HEK293 (cell line): ENCODE data around the gene FIG4.

Experiments used
- CTCF ChIA-PET: fragments of 350-600 bp; formaldehyde crosslinking; extraction: SDS; loops from one replicate; lab custom pipeline; 2021; ENCODE audit warnings: antibody characterized with exemption; lab: Yijun Ruan, JAX
- POLR2A ChIA-PET: fragments of 300-600 bp; formaldehyde crosslinking; extraction: SDS; loops from one replicate; lab custom pipeline; 2020; ENCODE audit warnings: antibody characterized with exemption, inconsistent platforms; lab: Yijun Ruan, JAX
- H3K27ac ChIP-seq: fragments of 200-500 bp; sonication (Bioruptor generic); 2 replicates; pipeline ENCODE4 v1.5.1; 2014; ENCODE audit warnings: low read depth, low read length, control low read depth, inconsistent platforms; ENCODE audit errors: extremely low read depth
- H3K36me3 ChIP-seq, 2 experiments: fragments of 200-500 bp in 1 of 2; sonication (Bioruptor generic) in 1 of 2; 1 replicate in 1 of 2; 2 replicates in 1 of 2; pipeline ENCODE4 v1.5.1; 2014 to 2017; ENCODE audit warnings: inconsistent platforms in 2 of 2, low read length in 2 of 2; ENCODE audit not compliant: control insufficient read depth in 2 of 2, insufficient read depth in 1 of 2
- H3K4me1 ChIP-seq: fragments of 200-500 bp; sonication (Bioruptor generic); 2 replicates; pipeline ENCODE4 v1.5.1; 2014; ENCODE audit warnings: mild to moderate bottlenecking, low read length, inconsistent platforms; ENCODE audit not compliant: control insufficient read depth, insufficient read depth
- H3K4me3 ChIP-seq: 2 replicates; pipeline ENCODE4 v1.5.1; 2011; ENCODE audit warnings: low read depth, mild to moderate bottlenecking, control low read depth, low read length, moderate library complexity
- H3K9me3 ChIP-seq: fragments of 200-500 bp; sonication (Bioruptor generic); 2 replicates; pipeline ENCODE4 v1.5.1; 2014; ENCODE audit warnings: low read depth, low read length, inconsistent platforms; ENCODE audit not compliant: control insufficient read depth, insufficient read depth
- EGR2 ChIP-seq: fragments of 450-650 bp; formaldehyde crosslinking; IDR thresholded peaks from 2 replicates; pipeline ENCODE4 v1.5.1; 2016; ENCODE audit warnings: low read depth, missing biosample characterization, missing genetic modification characterization
- HOXD13 ChIP-seq: sonication (generic); formaldehyde crosslinking; IDR thresholded peaks from 2 replicates; pipeline ENCODE4 v1.8.0; 2022; ENCODE audit warnings: missing genetic modification reagents, borderline replicate concordance
- KLF10 ChIP-seq: fragments of 450-650 bp; IDR thresholded peaks from 2 replicates; pipeline ENCODE4 v1.5.1; 2018; ENCODE audit warnings: missing biosample characterization, mild to moderate bottlenecking, missing genetic modification characterization
- MEIS1 ChIP-seq: sonication (generic); formaldehyde crosslinking; IDR thresholded peaks from 2 replicates; pipeline ENCODE4 v1.8.1; 2022; ENCODE audit warnings: missing genetic modification reagents, mild to moderate bottlenecking, borderline replicate concordance
- SCRT1 ChIP-seq: fragments of 450-650 bp; formaldehyde crosslinking; IDR thresholded peaks from 2 replicates; pipeline ENCODE4 v1.5.1; 2016; ENCODE audit warnings: missing biosample characterization, missing genetic modification characterization, borderline replicate concordance
- ZBTB11 ChIP-seq: fragments of 450-650 bp; formaldehyde crosslinking; conservative IDR thresholded peaks from 2 replicates; pipeline ENCODE4 v1.5.1; 2016; ENCODE audit warnings: low read depth, missing biosample characterization, missing genetic modification characterization
- ZBTB44 ChIP-seq: fragments of 450-650 bp; IDR thresholded peaks from 2 replicates; pipeline ENCODE4 v1.5.1; 2018; ENCODE audit warnings: missing biosample characterization, mild to moderate bottlenecking, missing genetic modification characterization
- ZFP69B ChIP-seq: fragments of 450-650 bp; formaldehyde crosslinking; IDR thresholded peaks from 2 replicates; pipeline ENCODE4 v1.5.1; 2016; ENCODE audit warnings: missing biosample characterization, missing genetic modification characterization
- ZNF138 ChIP-seq: fragments of 450-650 bp; formaldehyde crosslinking; IDR thresholded peaks from 2 replicates; pipeline ENCODE4 v1.5.1; 2016; ENCODE audit warnings: missing biosample characterization, missing genetic modification characterization, borderline replicate concordance
- ZNF169 ChIP-seq: fragments of 450-650 bp; formaldehyde crosslinking; IDR thresholded peaks from 2 replicates; pipeline ENCODE4 v1.5.1; 2016; ENCODE audit warnings: missing biosample characterization, missing genetic modification characterization
- ZNF2 ChIP-seq: fragments of 450-650 bp; formaldehyde crosslinking; IDR thresholded peaks from 2 replicates; pipeline ENCODE4 v1.5.1; 2016; ENCODE audit warnings: missing biosample characterization, missing genetic modification characterization
- ZNF202 ChIP-seq: fragments of 450-650 bp; formaldehyde crosslinking; IDR thresholded peaks from 2 replicates; pipeline ENCODE4 v1.5.1; 2016; ENCODE audit warnings: missing biosample characterization, missing genetic modification characterization, borderline replicate concordance
- ZNF214 ChIP-seq: fragments of 450-650 bp; formaldehyde crosslinking; IDR thresholded peaks from 2 replicates; pipeline ENCODE4 v1.5.1; 2017; ENCODE audit warnings: missing biosample characterization, mild to moderate bottlenecking, missing genetic modification characterization, borderline replicate concordance
- ZNF324 ChIP-seq: fragments of 450-650 bp; formaldehyde crosslinking; IDR thresholded peaks from 2 replicates; pipeline ENCODE4 v1.5.1; 2016; ENCODE audit warnings: missing biosample characterization, missing genetic modification characterization
- ZNF394 ChIP-seq: fragments of 450-650 bp; formaldehyde crosslinking; IDR thresholded peaks from 2 replicates; pipeline ENCODE4 v1.5.1; 2016; ENCODE audit warnings: missing biosample characterization, missing genetic modification characterization, mild to moderate bottlenecking, moderate library complexity, borderline replicate concordance
- ZNF416 ChIP-seq: fragments of 450-650 bp; formaldehyde crosslinking; IDR thresholded peaks from 2 replicates; pipeline ENCODE4 v1.5.1; 2016; ENCODE audit warnings: missing biosample characterization, missing genetic modification characterization
- ZNF433 ChIP-seq: fragments of 450-650 bp; formaldehyde crosslinking; IDR thresholded peaks from 2 replicates; pipeline ENCODE4 v1.5.1; 2016; ENCODE audit warnings: missing biosample characterization, missing genetic modification characterization, low read depth
- ZNF501 ChIP-seq: fragments of 450-650 bp; formaldehyde crosslinking; IDR thresholded peaks from 2 replicates; pipeline ENCODE4 v1.5.1; 2016; ENCODE audit warnings: missing biosample characterization, missing genetic modification characterization
- ZNF514 ChIP-seq: fragments of 450-650 bp; formaldehyde crosslinking; IDR thresholded peaks from 2 replicates; pipeline ENCODE4 v1.5.1; 2016; ENCODE audit warnings: missing biosample characterization, missing genetic modification characterization
- ZNF555 ChIP-seq: fragments of 450-650 bp; formaldehyde crosslinking; conservative IDR thresholded peaks from 2 replicates; pipeline ENCODE4 v1.5.1; 2017; ENCODE audit warnings: missing biosample characterization, mild to moderate bottlenecking, missing genetic modification characterization, inconsistent platforms
- ZNF558 ChIP-seq: fragments of 450-650 bp; formaldehyde crosslinking; IDR thresholded peaks from 2 replicates; pipeline ENCODE4 v1.5.1; 2016; ENCODE audit warnings: missing biosample characterization, missing genetic modification characterization
- ZNF596 ChIP-seq: fragments of 450-650 bp; IDR thresholded peaks from 2 replicates; pipeline ENCODE4 v1.5.0; 2018; ENCODE audit warnings: missing biosample characterization, mild to moderate bottlenecking, missing genetic modification characterization, moderate library complexity
- ZNF621 ChIP-seq: fragments of 450-650 bp; formaldehyde crosslinking; IDR thresholded peaks from 2 replicates; pipeline ENCODE4 v1.5.1; 2017; ENCODE audit warnings: missing biosample characterization, missing genetic modification characterization
- ZNF791 ChIP-seq: fragments of 450-650 bp; formaldehyde crosslinking; IDR thresholded peaks from 2 replicates; pipeline ENCODE4 v1.5.1; 2016; ENCODE audit warnings: missing biosample characterization, missing genetic modification characterization
- TF ChIP-seq, protein P1 (sequence below): fragments of 450-650 bp; formaldehyde crosslinking; IDR thresholded peaks from 2 replicates; pipeline ENCODE4 v1.5.1; 2017; ENCODE audit warnings: missing biosample characterization, mild to moderate bottlenecking, missing genetic modification characterization, moderate library complexity
- TF ChIP-seq, protein P2 (sequence below): fragments of 450-650 bp; formaldehyde crosslinking; IDR thresholded peaks from 2 replicates; pipeline ENCODE4 v1.5.1; 2016; ENCODE audit warnings: missing biosample characterization, missing genetic modification characterization

FIG4 gene

DNA sequence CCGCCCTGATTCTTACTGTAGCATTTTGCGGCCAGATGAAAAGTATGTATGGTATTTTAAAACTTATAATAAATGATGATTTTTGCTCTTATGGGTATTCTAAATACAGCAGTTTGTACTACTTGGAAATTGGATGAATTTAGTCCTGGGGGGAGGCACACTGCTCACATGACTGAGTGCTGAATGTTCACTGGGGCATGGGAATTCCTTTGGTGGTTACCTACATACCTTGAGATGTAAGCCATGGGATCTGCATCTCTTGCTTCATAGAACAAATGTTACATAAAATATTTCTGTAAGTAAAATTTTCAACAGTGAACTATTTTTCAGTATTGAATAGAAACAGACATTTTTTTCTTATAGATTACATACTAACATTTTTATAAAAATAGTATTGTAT, 71.1 kb downstream of the FIG4 start:
- no peak overlapping the region for H3K4me3 ChIP-seq
- no peaks in the 10 kb centered on the region for H3K4me1 ChIP-seq
- TF ChIP-seq ZNF214 (tag by site-specific recombination) (no peak), KLF10 (no peak), ZNF514 (tag by site-specific recombination) (no peak), ZFP69B (tag by site-specific recombination) (no peak), ZNF394 (no peak), ZBTB44 (no peak), ZNF202 (tag by site-specific recombination) (no peak), SCRT1 (tag by site-specific recombination) (no peak), ZNF596 (tag by site-specific recombination) (no peak), ZNF324 (tag by site-specific recombination) (no peak), ZNF501 (tag by site-specific recombination) (no peak), ZNF555 (tag by site-specific recombination) (no peak), MEIS1 (CRISPR knock-in tag) (no peak), ZNF169 (no peak), ZNF138 (tag by site-specific recombination) (no peak)
- TF ChIP-seq, protein P1, sequence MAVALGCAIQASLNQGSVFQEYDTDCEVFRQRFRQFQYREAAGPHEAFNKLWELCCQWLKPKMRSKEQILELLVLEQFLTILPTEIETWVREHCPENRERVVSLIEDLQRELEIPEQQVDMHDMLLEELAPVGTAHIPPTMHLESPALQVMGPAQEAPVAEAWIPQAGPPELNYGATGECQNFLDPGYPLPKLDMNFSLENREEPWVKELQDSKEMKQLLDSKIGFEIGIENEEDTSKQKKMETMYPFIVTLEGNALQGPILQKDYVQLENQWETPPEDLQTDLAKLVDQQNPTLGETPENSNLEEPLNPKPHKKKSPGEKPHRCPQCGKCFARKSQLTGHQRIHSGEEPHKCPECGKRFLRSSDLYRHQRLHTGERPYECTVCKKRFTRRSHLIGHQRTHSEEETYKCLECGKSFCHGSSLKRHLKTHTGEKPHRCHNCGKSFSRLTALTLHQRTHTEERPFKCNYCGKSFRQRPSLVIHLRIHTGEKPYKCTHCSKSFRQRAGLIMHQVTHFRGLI (tag by site-specific recombination) = no peak
- TF ChIP-seq, protein P2, sequence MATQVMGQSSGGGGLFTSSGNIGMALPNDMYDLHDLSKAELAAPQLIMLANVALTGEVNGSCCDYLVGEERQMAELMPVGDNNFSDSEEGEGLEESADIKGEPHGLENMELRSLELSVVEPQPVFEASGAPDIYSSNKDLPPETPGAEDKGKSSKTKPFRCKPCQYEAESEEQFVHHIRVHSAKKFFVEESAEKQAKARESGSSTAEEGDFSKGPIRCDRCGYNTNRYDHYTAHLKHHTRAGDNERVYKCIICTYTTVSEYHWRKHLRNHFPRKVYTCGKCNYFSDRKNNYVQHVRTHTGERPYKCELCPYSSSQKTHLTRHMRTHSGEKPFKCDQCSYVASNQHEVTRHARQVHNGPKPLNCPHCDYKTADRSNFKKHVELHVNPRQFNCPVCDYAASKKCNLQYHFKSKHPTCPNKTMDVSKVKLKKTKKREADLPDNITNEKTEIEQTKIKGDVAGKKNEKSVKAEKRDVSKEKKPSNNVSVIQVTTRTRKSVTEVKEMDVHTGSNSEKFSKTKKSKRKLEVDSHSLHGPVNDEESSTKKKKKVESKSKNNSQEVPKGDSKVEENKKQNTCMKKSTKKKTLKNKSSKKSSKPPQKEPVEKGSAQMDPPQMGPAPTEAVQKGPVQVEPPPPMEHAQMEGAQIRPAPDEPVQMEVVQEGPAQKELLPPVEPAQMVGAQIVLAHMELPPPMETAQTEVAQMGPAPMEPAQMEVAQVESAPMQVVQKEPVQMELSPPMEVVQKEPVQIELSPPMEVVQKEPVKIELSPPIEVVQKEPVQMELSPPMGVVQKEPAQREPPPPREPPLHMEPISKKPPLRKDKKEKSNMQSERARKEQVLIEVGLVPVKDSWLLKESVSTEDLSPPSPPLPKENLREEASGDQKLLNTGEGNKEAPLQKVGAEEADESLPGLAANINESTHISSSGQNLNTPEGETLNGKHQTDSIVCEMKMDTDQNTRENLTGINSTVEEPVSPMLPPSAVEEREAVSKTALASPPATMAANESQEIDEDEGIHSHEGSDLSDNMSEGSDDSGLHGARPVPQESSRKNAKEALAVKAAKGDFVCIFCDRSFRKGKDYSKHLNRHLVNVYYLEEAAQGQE = no peak
- no peak overlapping the region for H3K27ac ChIP-seq
- H3K36me3 ChIP-seq = peaks cover 0 to 11% of the 10 kb centered on the region in 2 experiments; a peak in 1 of 3 replicates
- no peaks in the 10 kb centered on the region for H3K9me3 ChIP-seq
- CTCF ChIA-PET = interaction anchor here (0.7 kb wide), 1 partner anchor 24 kb away, joined by 3 read pairs; no protein-coding TSS in a partner anchor
- POLR2A ChIA-PET = no interaction called here

- H3K4me1 ChIP-seq = no peaks in the 10 kb centered on the region
- POLR2A ChIA-PET = no interaction called here
- H3K4me3 ChIP-seq = no peak overlapping the region
- peaks cover 0 to 15% of the 10 kb centered on the region in 2 experiments; a peak in 1 of 3 replicates for H3K36me3 ChIP-seq
- CTCF ChIA-PET = no interaction called here
- no peak overlapping the region for H3K27ac ChIP-seq
- H3K9me3 ChIP-seq = no peaks in the 10 kb centered on the region
- no peak for TF ChIP-seq KLF10
- no peak for TF ChIP-seq ZNF558
- no peak for TF ChIP-seq ZNF621
- TF ChIP-seq ZBTB11 (tag by site-specific recombination) = no peak
- TF ChIP-seq ZNF2 (tag by site-specific recombination) = no peak
- no peak for TF ChIP-seq ZNF416 (tag by site-specific recombination)
- TF ChIP-seq ZNF433 = no peak
- TF ChIP-seq ZNF791 (tag by site-specific recombination) = no peak
- TF ChIP-seq EGR2 = no peak
- no peak for TF ChIP-seq HOXD13 (CRISPR knock-in tag)
These were observed 71.8 kb downstream of the FIG4 start for GRCh38 chr6:109762769-109763441.
